ENCODE data around the gene FLT1.

FLT1 gene

DNA sequence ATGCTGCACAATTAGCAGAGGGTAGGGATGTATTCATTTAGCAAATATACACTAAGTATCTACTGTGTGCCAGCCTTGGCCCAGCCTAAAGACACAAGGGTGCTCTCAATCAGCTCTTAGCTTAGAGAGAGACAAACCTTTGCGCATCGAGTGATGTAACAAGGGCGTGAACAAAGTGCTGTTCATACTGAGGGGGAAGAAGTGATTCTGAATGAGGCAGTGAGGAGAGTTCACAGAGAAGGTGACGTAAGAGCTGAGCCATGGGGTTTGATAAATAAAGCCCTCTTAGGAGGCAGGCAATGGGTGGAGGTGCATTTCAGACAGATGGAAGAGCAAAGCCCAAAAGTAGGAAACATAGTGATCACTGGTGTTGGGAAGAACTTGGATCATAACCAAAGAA is 68.5 kb downstream of the FLT1 start:
- no peak for DNase-seq (ENCODE audit: low read depth)

GRCh38 chr13:28425793-28426192 is 69.1 kb downstream of the FLT1 start:
- DNase-seq (ENCODE audit: low read depth): no peak

DNA sequence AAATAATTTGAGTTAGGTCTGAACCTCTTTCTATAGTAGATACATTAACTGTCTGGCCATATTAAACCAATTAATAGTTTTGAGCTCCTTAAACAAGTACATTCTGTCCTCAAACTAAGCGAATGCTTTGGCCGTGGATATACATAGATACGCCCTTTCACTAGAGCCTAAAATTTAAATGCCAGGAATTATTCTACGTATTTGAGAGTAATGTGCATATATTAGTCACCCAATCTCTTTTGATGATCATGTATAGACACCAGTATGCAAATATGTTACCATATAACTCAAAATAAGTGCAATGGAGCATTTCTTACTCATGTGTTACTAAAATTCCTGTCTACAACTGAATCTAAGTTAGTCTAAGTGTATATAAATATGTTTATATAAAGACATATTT is 70.4 kb downstream of the FLT1 start:
- DNase-seq (ENCODE audit: low read depth): no peak

GRCh38 chr13:28423010-28423409 is 71.9 kb downstream of the FLT1 start:
- no peak for DNase-seq (ENCODE audit: low read depth)

GRCh38 chr13:28421676-28422410 is 73.1 kb downstream of the FLT1 start:
- no peak for DNase-seq (ENCODE audit: low read depth)

DNA sequence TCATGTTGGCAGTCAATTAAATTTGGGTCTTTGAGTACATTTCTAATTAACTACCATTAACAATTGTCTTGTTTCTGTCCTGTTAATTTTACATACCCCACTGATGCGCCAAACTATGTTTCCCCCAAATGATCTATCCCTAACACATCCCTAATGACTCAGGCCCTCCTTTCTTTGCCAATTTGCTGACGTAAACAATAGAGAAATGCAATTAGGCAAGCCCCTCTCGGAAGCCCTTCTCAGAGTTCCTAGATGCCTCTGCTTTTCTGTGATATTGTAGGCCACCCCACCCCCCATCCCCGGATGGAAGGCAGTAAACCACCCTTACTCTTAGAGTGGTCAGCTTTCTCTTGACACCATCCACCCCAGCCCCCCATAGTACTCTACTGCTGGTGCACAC is 74.2 kb downstream of the FLT1 start:
- DNase-seq (ENCODE audit: low read depth): no peak

- no peak for DNase-seq (ENCODE audit: low read depth)
Measured at GRCh38 chr13:28415994-28416421, 78.9 kb downstream of the FLT1 start.

GRCh38 chr13:28413999-28414398 is 80.9 kb downstream of the FLT1 start:
- DNase-seq (ENCODE audit: low read depth): no peak

- no peak for DNase-seq (ENCODE audit: low read depth)
Measured at GRCh38 chr13:28412981-28413380, 81.9 kb downstream of the FLT1 start.

- DNase-seq (ENCODE audit: low read depth): no peak
Measured at GRCh38 chr13:28411831-28412353, 83.0 kb downstream of the FLT1 start.

DNA sequence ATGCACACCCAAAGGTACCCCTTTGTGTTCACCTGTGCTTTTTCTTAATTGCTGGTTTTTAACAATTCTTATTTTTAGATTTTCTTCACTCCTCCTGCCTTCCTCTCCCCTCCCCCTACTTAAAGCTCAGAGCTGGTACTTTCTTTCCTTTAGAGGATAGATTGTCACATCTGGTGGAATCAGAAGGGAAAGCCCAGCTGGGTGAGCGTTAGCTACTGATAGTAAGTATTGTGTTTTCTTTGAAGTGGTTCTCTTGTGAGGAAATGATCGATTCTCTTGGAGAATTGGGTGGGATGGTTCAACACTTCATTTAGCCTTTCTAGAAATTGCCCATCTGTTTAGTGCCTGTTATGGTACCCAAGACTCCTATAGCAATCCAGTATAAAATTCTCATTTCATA is 84.8 kb downstream of the FLT1 start:
- no peak for DNase-seq (ENCODE audit: low read depth)

DNA sequence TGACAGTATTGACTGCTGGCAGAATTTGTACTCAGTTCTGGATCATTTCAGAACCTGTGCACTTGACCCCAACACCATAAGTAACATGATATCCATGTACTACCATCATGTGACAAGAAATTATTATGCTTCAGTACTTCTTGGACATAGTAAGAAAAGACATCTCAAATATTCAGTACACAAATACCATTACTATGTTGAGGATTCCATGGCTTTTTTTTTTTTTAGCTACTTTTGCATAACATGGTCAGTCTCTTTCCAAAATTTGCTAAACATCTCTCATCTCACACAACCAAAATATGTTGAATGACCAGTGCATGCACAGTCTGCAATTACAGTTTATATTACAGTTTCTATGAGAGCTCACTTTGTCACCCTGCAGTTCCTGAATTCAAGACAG is 85.3 kb downstream of the FLT1 start:
- no peak for DNase-seq (ENCODE audit: low read depth)

DNA sequence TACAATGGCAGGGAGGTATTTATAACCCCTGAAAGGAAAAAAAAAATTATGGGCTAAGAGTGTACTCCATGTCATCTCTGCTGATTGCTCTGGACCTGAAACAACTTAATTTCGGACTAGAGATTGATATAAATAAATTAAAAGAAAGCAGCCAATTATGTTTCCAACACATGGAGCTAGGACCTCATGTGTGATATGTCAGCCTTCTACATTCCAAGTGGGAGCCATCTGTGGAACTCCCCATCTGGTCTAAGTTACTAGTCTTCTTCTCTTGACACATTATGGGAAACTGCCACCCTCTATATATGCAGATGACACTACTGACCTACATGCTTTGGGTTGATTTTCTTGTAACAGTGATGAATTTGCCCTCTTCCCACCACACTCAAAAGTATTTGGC is 86.1 kb downstream of the FLT1 start:
- no peak for DNase-seq (ENCODE audit: low read depth)

- DNase-seq (ENCODE audit: low read depth): no peak
Measured at GRCh38 chr13:28408235-28408848, 86.6 kb downstream of the FLT1 start.

- DNase-seq (ENCODE audit: low read depth): no peak
Measured at GRCh38 chr13:28406733-28407266, 88.1 kb downstream of the FLT1 start.

DNA sequence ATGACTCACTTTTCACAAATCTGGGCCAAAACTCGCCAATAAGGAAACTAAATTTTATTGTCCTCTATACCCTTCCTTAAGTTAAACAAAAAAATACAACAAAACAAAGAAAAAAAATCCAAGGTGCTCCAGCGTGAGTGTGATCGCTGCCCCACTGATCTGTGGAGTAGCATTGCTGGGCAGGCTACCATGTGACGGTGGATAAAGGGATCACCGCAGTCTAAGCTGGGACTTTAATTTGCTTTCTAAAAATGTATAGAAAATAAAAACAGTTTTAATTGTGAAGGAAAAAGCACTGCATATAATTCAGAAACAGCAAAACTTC is 92.9 kb downstream of the FLT1 start:
- no peak for DNase-seq (ENCODE audit: low read depth)

DNA sequence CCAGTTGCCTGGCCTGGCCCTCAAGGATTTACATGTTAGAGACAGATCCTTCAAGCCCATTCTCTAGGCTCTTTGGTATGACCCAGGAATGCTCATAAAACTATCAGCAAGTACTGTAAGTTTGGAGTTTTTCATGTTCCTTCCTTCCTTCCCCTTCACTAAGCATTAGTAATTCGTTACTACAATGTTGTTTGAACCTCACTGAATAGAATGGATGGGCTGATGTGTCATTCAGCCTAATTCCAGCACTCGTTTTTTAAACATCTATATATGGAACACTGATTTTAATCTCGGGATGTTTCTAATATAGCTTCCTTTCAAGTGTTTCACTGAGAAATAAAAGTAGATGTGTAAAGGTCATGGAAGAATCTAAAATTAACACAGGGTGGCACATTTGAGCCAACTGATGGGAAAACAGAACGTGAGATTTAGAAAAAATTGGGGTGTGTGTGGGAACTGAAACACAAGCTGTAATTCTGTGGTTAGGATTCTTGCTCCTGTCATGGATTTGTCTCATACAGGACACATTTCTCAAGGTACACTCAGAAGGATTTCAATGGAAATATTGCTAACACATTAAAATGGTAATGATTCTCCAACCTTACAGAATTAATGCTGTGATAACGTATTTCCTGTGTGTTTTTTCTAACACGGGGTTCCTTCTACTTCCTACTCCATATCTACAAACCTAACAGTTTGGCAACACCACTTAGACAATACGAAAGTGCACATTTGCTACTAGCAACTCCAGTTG is 93.4 kb downstream of the FLT1 start:
- no peak for DNase-seq (ENCODE audit: low read depth)

DNA sequence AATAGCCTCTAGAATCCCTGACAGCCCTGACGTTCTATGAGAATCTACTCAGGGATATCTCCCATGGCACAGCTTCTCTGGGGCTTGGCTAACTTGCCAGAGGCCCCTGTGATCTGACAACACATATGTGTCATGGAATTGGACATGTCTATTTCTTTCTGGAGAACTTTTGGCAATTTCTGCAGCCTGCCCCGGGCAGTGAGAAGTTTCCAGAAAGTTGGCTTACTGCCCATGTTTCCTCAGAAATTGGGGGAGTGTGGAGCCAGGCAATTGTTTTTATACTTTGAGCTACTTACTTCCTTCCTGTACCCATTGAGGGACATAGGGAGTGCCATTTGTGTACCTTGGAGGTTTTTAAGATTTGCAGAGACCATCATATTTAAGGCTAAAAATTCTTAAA is 98.9 kb downstream of the FLT1 start:
- DNase-seq (ENCODE audit: low read depth): no peak

GRCh38 chr13:28394422-28394821 is 100.5 kb downstream of the FLT1 start:
- DNase-seq (ENCODE audit: low read depth): no peak

- DNase-seq (ENCODE audit: low read depth): no peak
Measured at GRCh38 chr13:28392896-28393505, 101.9 kb downstream of the FLT1 start.

DNA sequence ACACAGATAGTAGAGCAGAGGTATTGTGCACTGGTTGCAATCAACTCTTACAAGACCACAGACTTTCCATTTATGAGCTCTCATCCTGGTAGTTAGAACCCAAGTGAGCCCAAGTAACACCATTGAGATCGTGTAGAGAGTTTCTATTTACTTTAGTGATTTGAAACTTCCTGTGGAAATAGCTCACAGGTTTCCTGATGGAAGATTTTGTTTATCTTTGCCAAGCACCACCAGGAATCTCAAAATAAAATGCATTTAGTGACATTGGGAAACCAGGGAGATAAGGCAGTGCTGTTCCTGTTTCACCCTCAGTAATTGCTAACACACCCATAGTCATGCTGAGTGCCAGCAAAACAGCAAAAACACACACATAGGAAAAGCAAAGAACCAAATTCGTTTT is 102.5 kb downstream of the FLT1 start:
- no peak for DNase-seq (ENCODE audit: low read depth)

DNA sequence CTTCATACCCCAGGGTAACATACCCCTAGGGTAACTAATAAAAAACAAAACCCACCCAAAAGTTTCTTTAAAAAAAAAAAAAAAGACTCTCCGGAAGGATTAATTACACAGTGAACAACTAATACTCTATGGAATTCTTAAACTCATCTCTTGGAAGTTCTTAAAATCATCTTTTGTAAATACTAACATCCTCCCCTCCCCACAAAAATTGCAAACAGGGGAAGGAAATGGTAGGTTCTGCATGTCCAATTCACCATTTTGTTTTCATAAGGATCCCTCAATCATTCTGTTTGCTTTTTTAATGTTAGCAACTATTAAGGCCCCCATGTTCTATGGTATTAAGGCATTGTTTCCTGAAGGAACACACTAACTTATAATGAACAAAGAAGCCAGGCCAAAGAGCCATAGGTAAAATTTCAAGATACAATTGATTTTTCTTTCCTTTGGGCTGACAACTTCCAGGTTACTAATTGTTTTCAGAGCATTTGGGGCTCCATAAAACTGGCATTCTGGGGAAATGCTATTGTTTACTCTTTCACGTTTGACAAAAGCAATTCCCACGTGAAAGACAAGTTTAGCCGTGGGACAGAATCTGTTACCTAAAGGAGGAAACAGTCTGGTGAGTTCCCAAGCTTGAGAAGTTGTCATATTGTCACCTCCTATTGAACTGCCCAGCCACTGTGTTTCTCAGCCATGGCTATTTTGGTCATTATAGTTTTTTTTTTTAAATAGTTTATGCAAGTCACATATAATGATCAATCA is 107.0 kb downstream of the FLT1 start:
- no peak for DNase-seq (ENCODE audit: low read depth)
